Lower leg skin (tissue), 3 donors: ENCODE results near the gene C16orf89.

Experiments used
- CTCF ChIP-seq, 3 donors: fragments of 450-650 bp; IDR thresholded peaks; one replicate each; pipeline ENCODE4 v1.5.1; 2016; ENCODE audit warnings: antibody characterized with exemption in 3 of 3, mild to moderate bottlenecking in 3 of 3, moderate library complexity in 2 of 3
- POLR2A ChIP-seq, 2 donors: fragments of 450-650 bp; IDR thresholded peaks; one replicate each; pipeline ENCODE4 v1.6.1; 2016 to 2017; ENCODE audit warnings: antibody characterized with exemption in 2 of 2, mild to moderate bottlenecking in 1 of 2, moderate library complexity in 1 of 2

GRCh38 chr16:5056352-5056751 lies 9.4 kb downstream of the C16orf89 start:
- TF ChIP-seq CTCF (IDR thresholded peaks at IDR 0.05) (no peak), POLR2A (IDR thresholded peaks at IDR 0.05) (no peak)
